Pancreas (tissue), 10 donors: ENCODE data around the gene ZNRD2. TPM values are rescaled to one million over a fixed set of nuclear protein-coding genes. Genes with fewer than 3 reads are reported as not detected.

ENCODE experiments used
- ATAC-seq, 4 donors: fragments of 200-7000 bp; cut with Tn5 transposase; one replicate each; pipeline versions ENCODE4 v1.8.0 to v1.9.1; 2020; ENCODE audit warnings: mild to moderate bottlenecking in 4 of 4, moderate library complexity in 4 of 4
- DNase-seq, 6 donors: peaks; one replicate each; pipeline ENCODE4 v3.0.0-alpha.2; 2020
- FAIRE-seq: peaks from 2 replicates; lab custom pipeline; 2012; peaks lifted over from hg19 to GRCh38; lab: Jason Lieb, UNC
- H3K27ac ChIP-seq, 4 donors: fragments of 200-600 bp; sonication (generic); 1 replicate in 3 of 4; 2 replicates in 1 of 4; pipeline versions ENCODE4 v1.5.0 to v1.8.0; 2020
- H3K27me3 ChIP-seq, 4 donors: fragments of 200-600 bp; one replicate each; pipeline ENCODE4 v1.8.0; 2021
- H3K36me3 ChIP-seq, 3 donors: fragments of 200-600 bp; sonication (generic) in 1 of 3; one replicate each; pipeline versions ENCODE4 v1.5.0 to v1.8.0; 2020 to 2021
- H3K4me1 ChIP-seq, 3 donors: fragments of 200-600 bp; one replicate each; pipeline ENCODE4 v1.8.0; 2021
- H3K4me3 ChIP-seq, 4 donors: fragments of 200-600 bp; sonication (generic) in 2 of 4; one replicate each; pipeline versions ENCODE4 v1.5.0 to v1.8.0; 2020 to 2021
- H3K9me3 ChIP-seq, 4 donors: fragments of 200-600 bp; one replicate each; pipeline ENCODE4 v1.8.0; 2021
- CTCF ChIP-seq, 4 donors: fragments of 200-600 bp; sonication (generic) in 3 of 4; IDR thresholded peaks; one replicate each; pipeline versions ENCODE4 v1.5.0 to v1.8.0; 2021; ENCODE audit warnings: antibody characterized with exemption in 4 of 4
- WGBS, 2 donors: extraction: QIAGEN DNeasy Blood & Tissue Kit; methylation state at CpG; one replicate each; pipeline ENCODE4 v1.1.7; 2013; 5-methylcytosine and 5-hydroxymethylcytosine counted together
- intact Hi-C, 3 donors: fragments of 100-400 bp; cut with DNase I; formaldehyde crosslinking; loops; one replicate each; pipeline versions ENCODE4 v1.11.1 to v1.14.2; 2022
- polyA plus RNA-seq, 2 donors: library from polyadenylated mRNA; stranded (reverse); fragments of 200-250 nt; gene quantifications; one replicate each; pipeline ENCODE4 v1.2.3, GENCODE V29; 2013
- total RNA-seq, 6 donors: library from RNA; stranded (reverse); fragmentation: NEBNext Ultra II Directional in 4 of 6; extraction: Animal tissue kit (Norgen Biotek cat#: 25700) in 4 of 6; gene quantifications; one replicate each; pipeline versions ENCODE4 v1.2.1 to v1.2.4, GENCODE V29; 2021 to 2023
- donor health status: healthy with polysubstance abuse.
- donor health status: DM: no; HTN: no; CAD: no; lungs with moderate emphysema.
- donor health status: DM: no; HTN: no; CAD: no.
- donor health status: control.
- donor health status: control.
- donor health status: Bipolar disorder and iron deficiency.
- donor health status: DM: yes; HTN: yes; CAD: no.
- donor health status: DM: no; HTN: no; CAD: no.
- donor health status: DM: no; HTN: no; CAD: no.
- donor health status: DM: yes; HTN: yes; CAD: no.

ZNRD2 gene
- total and polyA plus RNA-seq, 8 donors = 17.8 to 34.8 (median 22.6) TPM

GRCh38 chr11:65559535-65559934, 10.7 kb upstream of the ZNRD2 start:
- no peak for TF ChIP-seq CTCF (IDR thresholded peaks at IDR 0.05)
- peaks cover 8 to 32% (median 12%) of the 10 kb centered on the region in 3 donors for H3K4me1 ChIP-seq
- FAIRE-seq (no peak), DNase-seq (peak in 1 of 6 donors; percentile 51), ATAC-seq (no peak)
- WGBS, 2 donors = 68 to 75% methylated on average over 5 of the region's 5 CpGs
- H3K27ac ChIP-seq = peak overlapping the region; percentile 86 to 95 (median 94)
- H3K9me3 ChIP-seq = no peaks in the 10 kb centered on the region
- intact Hi-C loops = no loop called here
- H3K27me3 ChIP-seq = no peaks in the 10 kb centered on the region
- no peak overlapping the region for H3K4me3 ChIP-seq
- H3K36me3 ChIP-seq = no peaks in the 10 kb centered on the region

GRCh38 chr11:65559951-65560537, 10.2 kb upstream of the ZNRD2 start:
- Histone ChIP-seq H3K27me3 (no peaks in the 10 kb centered on the region), H3K4me3 (no peak overlapping the region), H3K9me3 (no peaks in the 10 kb centered on the region), H3K27ac (peak overlapping the region; percentile 86 to 95 (median 94)), H3K4me1 (peaks cover 8 to 32% (median 12%) of the 10 kb centered on the region in 3 donors), H3K36me3 (no peaks in the 10 kb centered on the region)
- ATAC-seq = peak in 2 of 4 donors; percentile 3 to 4
- no peak for TF ChIP-seq CTCF (IDR thresholded peaks at IDR 0.05)
- DNase-seq = peak in 1 of 6 donors; percentile 34
- WGBS, 2 donors = 37 to 43% methylated on average over 5 of the region's 5 CpGs
- intact Hi-C loops = no loop called here
- FAIRE-seq = no peak

- WGBS, 2 donors = 42 to 43% methylated on average over 15 of the region's 15 CpGs
- peaks cover 8 to 31% (median 12%) of the 10 kb centered on the region in 3 donors for H3K4me1 ChIP-seq
- peak overlapping the region in 2 of 4 donors; percentile 94 to 95 for H3K27ac ChIP-seq
- H3K4me3 ChIP-seq = no peak overlapping the region
- no peaks in the 10 kb centered on the region for H3K9me3 ChIP-seq
- H3K36me3 ChIP-seq = no peaks in the 10 kb centered on the region
- no peak for ATAC-seq
- FAIRE-seq = no peak
- intact Hi-C loops = no loop called here
- DNase-seq = peak in 2 of 6 donors; percentile 69
- H3K27me3 ChIP-seq = no peaks in the 10 kb centered on the region
- no peak for TF ChIP-seq CTCF (IDR thresholded peaks at IDR 0.05)
These were observed 9.5 kb upstream of the ZNRD2 start for GRCh38 chr11:65560555-65561418.

GRCh38 chr11:65562020-65562419, 8.3 kb upstream of the ZNRD2 start:
- Histone ChIP-seq H3K36me3 (no peaks in the 10 kb centered on the region), H3K4me1 (peaks cover 8 to 21% (median 12%) of the 10 kb centered on the region in 3 donors), H3K27me3 (no peaks in the 10 kb centered on the region), H3K27ac (no peak overlapping the region), H3K9me3 (no peaks in the 10 kb centered on the region), H3K4me3 (no peak overlapping the region)
- TF ChIP-seq CTCF (IDR thresholded peaks at IDR 0.05) = no peak
- DNase-seq = no peak
- no peak for ATAC-seq
- no peak for FAIRE-seq
- WGBS, 2 donors = 89 to 92% methylated on average over 7 of the region's 7 CpGs
- intact Hi-C loops = no loop called here
